ENCODE results near the gene XPO5. TPM values are rescaled to one million over a fixed set of nuclear protein-coding genes. Genes with fewer than 3 reads are reported as not detected.

XPO5 gene
- total RNA-seq, result 25.3 and 28.7 TPM in 2 replicates

GRCh38 chr6:43575772-43576551 lies at the start of gene XPO5, which contains the start of gene POLH:
Gene XPO5 (minus strand): TSS chr6:43576038. CDS start chr6:43575864, 174 bp downstream.
Gene POLH (plus strand): TSS chr6:43576185. CDS start chr6:43582320, 6,135 bp downstream.

GRCh38 chr6:43516697-43517504 lies 58.9 kb downstream of the XPO5 start, which contains the start of the genes POLR1C and YIPF3:
Gene POLR1C (plus strand): TSS chr6:43517089. CDS start chr6:43517110, 21 bp downstream.
Gene YIPF3 (minus strand): TSS chr6:43516926. CDS start chr6:43516807, 119 bp downstream.

GRCh38 chr6:43509984-43510826 lies 65.6 kb downstream of the XPO5 start, which contains the start of gene LRRC73:
Gene LRRC73 (minus strand): TSS chr6:43510346. CDS start chr6:43509785, 561 bp downstream.

GRCh38 chr6:43477235-43478007 lies 98.4 kb downstream of the XPO5 start, which contains the start of gene TJAP1:
Gene TJAP1 (plus strand): TSS chr6:43477570. CDS start chr6:43499002, 21,432 bp downstream.

Other genes with a start within 250 kb of the XPO5 start
- 3.9 and 4.3 TPM in 2 replicates for gene ZNF318, start 206.4 kb downstream of the XPO5 start, total RNA-seq
- 12.6 and 14.3 TPM in 2 replicates for gene ABCC10, start 148.5 kb downstream of the XPO5 start, total RNA-seq
- 0.46 and 0.65 TPM in 2 replicates for gene DLK2, start 120.5 kb downstream of the XPO5 start, total RNA-seq
- 7.8 and 10.2 TPM in 2 replicates for gene TJAP1, start 98.5 kb downstream of the XPO5 start, total RNA-seq
- gene LRRC73, start 65.7 kb downstream of the XPO5 start, total RNA-seq, result 0.15 and 0.32 TPM in 2 replicates
- gene YIPF3, start 59.1 kb downstream of the XPO5 start, total RNA-seq, result 94.5 and 122 TPM in 2 replicates
- 51.5 and 51.6 TPM in 2 replicates for gene POLR1C, start 58.9 kb downstream of the XPO5 start, total RNA-seq
- 20.8 and 22.5 TPM in 2 replicates for gene POLH, start 147 bp upstream of the XPO5 start, total RNA-seq
- gene GTPBP2, start 53.2 kb upstream of the XPO5 start, total RNA-seq, result 28.6 and 47.4 TPM in 2 replicates
- gene MAD2L1BP, start 59.8 kb upstream of the XPO5 start, total RNA-seq, result 29.9 and 64.0 TPM in 2 replicates
- 0.15 and 0.32 TPM in 2 replicates for gene RSPH9, start 69.0 kb upstream of the XPO5 start, total RNA-seq
- 54.9 and 66.3 TPM in 2 replicates for gene MRPS18A, start 111.8 kb upstream of the XPO5 start, total RNA-seq
- gene VEGFA, start 194.2 kb upstream of the XPO5 start, total RNA-seq, result 18.2 and 31.9 TPM in 2 replicates